Measurements from ENCODE around the gene SIPA1. TPM values are rescaled to one million over a fixed set of nuclear protein-coding genes. Genes with fewer than 3 reads are reported as not detected.

SIPA1 gene
- total RNA-seq, 4 donors from 2014 or later, result 40.7 to 56.3 (median 45.8) TPM

DNA sequence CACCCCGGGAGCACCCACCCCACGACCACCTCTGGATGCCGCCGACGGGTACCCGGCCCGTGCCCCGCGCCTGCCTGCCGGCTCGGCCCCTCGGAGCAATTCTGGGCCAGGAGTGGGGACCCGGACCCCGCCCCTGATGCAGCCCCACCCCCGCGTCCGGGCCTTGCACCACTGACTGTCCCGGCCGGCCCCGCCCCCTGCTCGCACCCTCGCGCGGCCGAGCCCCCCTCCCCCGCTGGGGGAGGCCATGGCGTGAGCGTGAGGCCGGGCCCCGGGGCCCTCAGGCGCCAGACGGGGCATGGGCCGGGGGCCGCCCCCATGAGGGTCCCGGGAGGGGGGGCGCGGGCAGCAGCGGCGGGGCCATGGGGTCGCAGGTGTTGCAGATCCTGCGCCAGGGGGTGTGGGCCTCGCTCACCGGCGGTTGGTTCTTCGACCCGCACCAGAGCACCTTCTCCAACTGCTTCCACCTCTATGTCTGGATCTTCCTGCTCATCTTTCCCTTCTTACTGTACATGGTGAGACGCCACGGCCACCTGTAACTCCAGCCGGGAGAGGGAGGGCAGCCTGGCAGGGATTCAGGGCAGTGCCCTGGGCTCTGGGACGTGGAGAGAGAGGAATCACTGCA, 21.8 kb upstream of the SIPA1 start:
- TF ChIP-seq POLR2A (IDR thresholded peaks at IDR 0.05; ENCODE audit: low read depth) (no peak), POLR2AphosphoS5 (IDR thresholded peaks at IDR 0.05) (no peak), EP300 (IDR thresholded peaks at IDR 0.05) (no peak)
- TF ChIP-seq, protein P1, sequence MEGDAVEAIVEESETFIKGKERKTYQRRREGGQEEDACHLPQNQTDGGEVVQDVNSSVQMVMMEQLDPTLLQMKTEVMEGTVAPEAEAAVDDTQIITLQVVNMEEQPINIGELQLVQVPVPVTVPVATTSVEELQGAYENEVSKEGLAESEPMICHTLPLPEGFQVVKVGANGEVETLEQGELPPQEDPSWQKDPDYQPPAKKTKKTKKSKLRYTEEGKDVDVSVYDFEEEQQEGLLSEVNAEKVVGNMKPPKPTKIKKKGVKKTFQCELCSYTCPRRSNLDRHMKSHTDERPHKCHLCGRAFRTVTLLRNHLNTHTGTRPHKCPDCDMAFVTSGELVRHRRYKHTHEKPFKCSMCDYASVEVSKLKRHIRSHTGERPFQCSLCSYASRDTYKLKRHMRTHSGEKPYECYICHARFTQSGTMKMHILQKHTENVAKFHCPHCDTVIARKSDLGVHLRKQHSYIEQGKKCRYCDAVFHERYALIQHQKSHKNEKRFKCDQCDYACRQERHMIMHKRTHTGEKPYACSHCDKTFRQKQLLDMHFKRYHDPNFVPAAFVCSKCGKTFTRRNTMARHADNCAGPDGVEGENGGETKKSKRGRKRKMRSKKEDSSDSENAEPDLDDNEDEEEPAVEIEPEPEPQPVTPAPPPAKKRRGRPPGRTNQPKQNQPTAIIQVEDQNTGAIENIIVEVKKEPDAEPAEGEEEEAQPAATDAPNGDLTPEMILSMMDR (IDR thresholded peaks at IDR 0.05), result no peak
- peaks cover 33 to 53% (median 48%) of the 10 kb centered on the region in 4 donors for H3K4me1 ChIP-seq
- H3K27me3 ChIP-seq, result no peaks in the 10 kb centered on the region
- H3K27ac ChIP-seq (replicated peaks in 1 of 4), result peak overlapping the region; percentile 87 to 97 (median 94)
- DNase-seq (ENCODE audit: extremely low spot score), result no peak
- H3K9me3 ChIP-seq, result no peaks in the 10 kb centered on the region
- H3K4me3 ChIP-seq, result peak overlapping the region; percentile 72 to 96 (median 82)
- peaks cover 26 to 57% (median 55%) of the 10 kb centered on the region in 4 donors for H3K36me3 ChIP-seq
- intact Hi-C loops (cut with DNase I), result loop anchor here (2.0 kb wide), 1 partner anchor 41 kb away; no protein-coding TSS in a partner anchor
- 0% methylated on average over 18 of the region's 50 CpGs for WGBS

DNA sequence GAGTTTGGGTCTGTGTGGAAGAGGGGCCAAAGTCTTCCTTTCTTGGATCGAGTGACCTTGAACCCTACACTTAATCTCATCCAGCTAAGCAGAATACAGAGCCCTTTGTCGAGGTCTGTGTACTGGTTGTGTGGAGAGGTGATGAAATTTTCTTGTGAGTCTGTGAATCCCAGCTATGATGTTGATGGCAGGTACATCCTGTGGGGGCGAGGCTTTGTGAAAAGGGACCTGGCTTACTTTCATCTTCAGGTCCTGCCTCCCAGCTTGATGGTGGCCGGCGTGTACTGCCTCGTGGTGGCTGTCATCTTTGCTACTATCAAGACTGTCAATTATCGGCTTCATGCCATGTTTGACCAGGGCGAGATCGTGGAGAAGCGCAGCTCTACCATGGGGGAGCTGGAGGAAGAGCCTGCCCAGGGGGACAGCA, 21.3 kb upstream of the SIPA1 start:
- Histone ChIP-seq H3K36me3 (peaks cover 26 to 63% (median 59%) of the 10 kb centered on the region in 4 donors), H3K4me1 (peaks cover 31 to 48% (median 43%) of the 10 kb centered on the region in 4 donors), H3K9me3 (no peaks in the 10 kb centered on the region), H3K27me3 (no peaks in the 10 kb centered on the region), H3K27ac (replicated peaks in 1 of 4) (peak overlapping the region; percentile 87 to 97 (median 94)), H3K4me3 (peak overlapping the region; percentile 72 to 96 (median 82))
- WGBS, result 63% methylated on average over 7 of the region's 10 CpGs
- no peak for DNase-seq (ENCODE audit: extremely low spot score)
- TF ChIP-seq POLR2A (IDR thresholded peaks at IDR 0.05; ENCODE audit: low read depth), result no peak
- TF ChIP-seq POLR2AphosphoS5 (IDR thresholded peaks at IDR 0.05), result no peak
- TF ChIP-seq, protein P1 (IDR thresholded peaks at IDR 0.05), result no peak
- no peak for TF ChIP-seq EP300 (IDR thresholded peaks at IDR 0.05)
- intact Hi-C loops (cut with DNase I), result no loop called here

DNA sequence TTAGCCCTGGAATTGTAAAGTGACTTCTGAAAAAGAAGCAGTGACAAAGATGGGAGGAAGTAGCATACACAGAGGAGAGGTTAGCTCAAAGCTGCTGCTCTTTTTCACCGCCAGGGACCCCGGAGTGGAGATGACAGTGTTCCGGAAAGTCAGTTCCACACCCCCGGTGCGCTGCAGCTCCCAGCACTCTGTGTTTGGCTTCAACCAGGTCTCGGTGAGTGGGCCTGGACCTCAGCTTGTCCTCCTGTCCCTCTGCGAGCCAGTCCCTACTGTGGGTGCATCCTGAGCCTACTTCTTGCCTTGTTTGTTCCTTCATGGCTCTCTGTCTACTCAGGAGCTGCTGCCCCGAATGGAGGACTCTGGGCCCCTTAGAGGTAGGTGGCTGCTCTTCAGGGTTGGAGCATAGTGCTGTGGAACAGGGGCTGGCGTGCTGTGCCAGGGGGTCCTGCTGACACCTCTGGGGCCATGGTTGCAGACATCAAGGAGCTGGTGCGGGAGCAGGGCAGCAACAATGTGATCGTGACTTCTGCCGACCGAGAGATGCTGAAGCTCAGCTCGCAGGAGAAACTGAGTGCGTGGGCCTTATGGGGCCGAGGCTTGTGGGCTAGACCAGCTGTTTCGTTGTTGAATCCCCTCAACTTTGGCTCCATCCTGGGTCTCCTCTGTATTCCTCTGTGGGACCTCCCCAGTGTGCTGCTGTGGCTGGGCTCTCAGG, 20.6 kb upstream of the SIPA1 start:
- Histone ChIP-seq H3K4me1 (peaks cover 24 to 41% (median 36%) of the 10 kb centered on the region in 4 donors), H3K9me3 (no peaks in the 10 kb centered on the region), H3K36me3 (peaks cover 29 to 63% (median 59%) of the 10 kb centered on the region in 4 donors), H3K27ac (replicated peaks in 1 of 4) (no peak overlapping the region), H3K4me3 (peak overlapping the region in 3 of 4 donors; percentile 72 to 96 (median 82)), H3K27me3 (no peaks in the 10 kb centered on the region)
- no peak for DNase-seq (ENCODE audit: extremely low spot score)
- TF ChIP-seq EP300 (IDR thresholded peaks at IDR 0.05) (no peak), POLR2A (IDR thresholded peaks at IDR 0.05; ENCODE audit: low read depth) (no peak), POLR2AphosphoS5 (IDR thresholded peaks at IDR 0.05) (no peak)
- TF ChIP-seq, protein P1 (IDR thresholded peaks at IDR 0.05), result no peak
- 93% methylated on average over 11 of the region's 17 CpGs for WGBS
- intact Hi-C loops (cut with DNase I), result no loop called here

DNA sequence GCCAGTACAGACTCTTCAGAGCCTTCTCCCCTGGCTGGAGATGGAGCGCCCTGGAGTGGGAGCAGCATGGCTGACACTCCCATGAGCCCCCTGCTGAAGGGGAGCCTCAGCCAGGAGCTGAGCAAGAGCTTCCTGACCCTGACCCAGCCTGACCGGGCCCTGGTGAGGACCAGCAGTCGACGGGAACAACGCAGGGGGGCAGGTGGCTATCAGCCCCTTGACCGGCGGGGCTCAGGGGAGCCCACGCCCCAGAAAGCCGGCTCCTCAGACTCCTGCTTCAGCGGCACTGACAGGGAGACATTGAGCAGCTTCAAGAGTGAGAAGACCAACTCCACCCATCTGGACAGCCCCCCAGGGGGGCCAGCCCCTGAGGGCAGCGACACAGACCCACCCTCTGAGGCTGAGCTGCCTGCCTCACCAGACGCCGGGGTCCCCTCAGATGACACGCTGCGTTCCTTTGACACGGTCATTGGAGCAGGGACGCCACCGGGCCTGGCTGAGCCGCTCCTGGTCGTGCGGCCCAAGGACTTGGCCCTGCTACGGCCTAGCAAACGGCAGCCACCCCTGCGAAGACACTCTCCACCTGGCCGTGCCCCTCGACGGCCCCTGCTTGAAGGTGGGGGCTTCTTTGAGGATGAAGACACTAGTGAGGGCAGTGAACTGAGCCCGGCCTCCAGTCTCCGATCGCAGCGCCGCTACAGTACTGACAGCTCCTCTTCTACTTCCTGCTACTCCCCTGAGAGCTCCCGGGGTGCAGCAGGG, 19.7 kb upstream of the SIPA1 start:
- TF ChIP-seq POLR2A (IDR thresholded peaks at IDR 0.05; ENCODE audit: low read depth) (no peak), POLR2AphosphoS5 (IDR thresholded peaks at IDR 0.05) (no peak), EP300 (IDR thresholded peaks at IDR 0.05) (no peak)
- TF ChIP-seq, protein P1 (IDR thresholded peaks at IDR 0.05), result no peak
- intact Hi-C loops (cut with DNase I), result no loop called here
- Histone ChIP-seq H3K36me3 (peaks cover 31 to 63% (median 61%) of the 10 kb centered on the region in 4 donors), H3K27me3 (no peaks in the 10 kb centered on the region), H3K9me3 (no peaks in the 10 kb centered on the region), H3K4me1 (peaks cover 16 to 32% (median 27%) of the 10 kb centered on the region in 4 donors), H3K4me3 (no peak overlapping the region), H3K27ac (replicated peaks in 1 of 4) (no peak overlapping the region)
- WGBS, result 86% methylated on average over 5 of the region's 33 CpGs
- no peak for DNase-seq (ENCODE audit: extremely low spot score)
